HG02623 (cell line): ENCODE measurements around the gene VEGFB.

ENCODE experiments used
- ATAC-seq: cut with Tn5 transposase; IDR thresholded peaks from one replicate; pipeline ENCODE4 v1.9.1; 2021; ENCODE audit warnings: moderate library complexity; ENCODE audit not compliant: unreplicated experiment

VEGFB gene

DNA sequence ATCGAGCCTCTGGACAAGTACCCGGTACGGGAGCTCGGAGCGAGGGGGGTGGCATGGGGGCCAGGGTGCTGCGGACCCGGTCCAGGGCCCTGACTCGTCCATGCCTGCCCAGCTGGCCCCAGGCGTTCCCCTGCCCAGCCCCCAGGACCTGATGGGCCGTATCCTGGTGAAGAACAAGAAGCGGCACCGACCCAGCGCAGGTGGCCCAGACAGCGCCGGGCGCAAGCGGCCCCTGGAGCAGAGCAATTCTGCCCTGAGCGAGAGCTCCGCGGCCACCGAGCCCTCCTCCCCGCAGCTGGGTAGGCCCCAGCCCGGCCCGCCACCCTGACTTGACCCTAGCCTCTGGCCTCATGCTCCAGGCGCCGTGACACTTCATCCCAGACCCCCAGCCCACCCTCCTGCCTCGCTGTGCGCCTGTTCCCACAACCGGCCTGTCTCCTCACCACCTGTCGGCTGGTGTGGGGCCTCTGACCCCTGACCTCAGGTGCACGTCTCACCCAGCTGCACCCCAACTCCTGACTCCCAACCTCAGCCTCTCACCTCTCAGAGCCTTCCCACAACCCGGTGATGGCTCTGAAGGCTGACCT lies 24.7 kb downstream of the VEGFB start:
- no peak for ATAC-seq

DNA sequence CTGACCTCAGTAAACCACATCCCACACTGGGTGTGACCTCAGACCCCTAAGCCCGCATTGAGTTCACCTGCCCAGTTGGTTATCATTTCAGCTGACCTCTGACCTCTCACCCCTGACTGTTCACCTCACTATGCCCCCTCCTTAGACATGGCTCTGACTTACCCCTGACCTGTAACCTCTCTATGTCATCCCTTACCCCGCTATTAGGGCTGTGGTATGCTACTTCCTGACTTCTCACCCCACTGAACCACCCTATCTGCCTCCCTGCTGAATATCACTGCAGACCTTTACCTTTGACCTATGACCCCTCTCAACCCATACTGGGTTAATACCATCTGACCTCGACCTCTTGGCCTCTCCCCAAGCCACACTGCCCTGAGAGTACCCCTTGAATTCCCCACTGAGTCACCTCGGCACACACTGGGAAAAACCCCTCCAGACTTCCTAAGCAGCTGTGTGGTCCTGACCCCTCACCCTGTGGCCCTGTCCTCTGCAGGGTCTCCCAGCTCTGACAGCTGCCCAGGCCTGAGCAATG lies 25.2 kb downstream of the VEGFB start:
- ATAC-seq: no peak

DNA sequence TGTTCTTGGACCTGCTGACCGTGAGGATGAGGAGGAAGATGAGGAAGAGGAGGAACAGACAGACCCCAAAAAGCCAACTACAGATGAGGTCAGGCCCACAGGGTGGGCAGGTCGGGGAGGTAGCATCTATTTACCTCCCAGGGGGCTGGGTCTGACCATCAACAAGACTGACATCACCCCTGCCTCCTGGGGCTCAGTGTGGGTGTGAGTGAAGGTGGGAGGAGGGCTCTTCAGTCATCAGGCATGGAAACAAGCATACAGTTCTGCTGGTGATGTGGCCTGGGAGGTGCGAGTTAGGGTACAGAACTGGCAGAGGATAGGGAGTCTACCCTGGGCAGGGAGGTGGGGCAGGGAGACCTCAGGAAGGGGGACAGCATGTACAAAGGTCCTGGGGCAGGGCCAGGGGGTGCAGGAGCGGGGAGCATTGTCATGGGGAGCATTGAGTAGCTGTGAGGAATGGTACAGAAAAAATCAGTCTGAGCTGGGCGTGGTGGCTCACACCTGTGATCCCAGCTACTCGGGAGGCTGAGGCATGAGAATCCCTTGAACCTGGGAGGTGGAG lies 25.8 kb downstream of the VEGFB start:
- ATAC-seq: no peak

DNA sequence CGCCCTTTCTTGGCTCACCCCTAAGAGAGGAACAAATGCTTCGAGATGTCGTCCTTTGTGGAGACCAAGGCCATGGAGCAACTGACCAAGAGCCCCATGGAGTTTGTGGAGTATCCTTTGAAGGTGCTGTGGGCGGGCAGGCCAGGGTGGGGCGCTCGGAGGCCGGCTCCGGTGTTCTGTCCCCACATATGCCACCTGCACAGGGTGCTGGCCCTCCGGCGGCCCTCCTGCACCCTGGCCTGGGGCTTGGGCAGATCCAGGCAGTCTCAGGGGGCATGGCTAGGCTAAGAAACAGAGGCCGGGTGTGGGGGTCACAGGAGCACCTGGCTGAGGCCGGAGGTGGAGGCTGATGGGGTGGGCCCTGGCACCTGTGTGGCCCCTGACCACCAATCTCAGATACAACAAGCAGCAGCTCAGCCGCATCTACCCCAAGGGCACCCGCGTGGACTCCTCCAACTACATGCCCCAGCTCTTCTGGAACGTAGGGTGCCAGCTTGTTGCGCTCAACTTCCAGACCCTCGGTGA lies 27.2 kb downstream of the VEGFB start:
- ATAC-seq: no peak

DNA sequence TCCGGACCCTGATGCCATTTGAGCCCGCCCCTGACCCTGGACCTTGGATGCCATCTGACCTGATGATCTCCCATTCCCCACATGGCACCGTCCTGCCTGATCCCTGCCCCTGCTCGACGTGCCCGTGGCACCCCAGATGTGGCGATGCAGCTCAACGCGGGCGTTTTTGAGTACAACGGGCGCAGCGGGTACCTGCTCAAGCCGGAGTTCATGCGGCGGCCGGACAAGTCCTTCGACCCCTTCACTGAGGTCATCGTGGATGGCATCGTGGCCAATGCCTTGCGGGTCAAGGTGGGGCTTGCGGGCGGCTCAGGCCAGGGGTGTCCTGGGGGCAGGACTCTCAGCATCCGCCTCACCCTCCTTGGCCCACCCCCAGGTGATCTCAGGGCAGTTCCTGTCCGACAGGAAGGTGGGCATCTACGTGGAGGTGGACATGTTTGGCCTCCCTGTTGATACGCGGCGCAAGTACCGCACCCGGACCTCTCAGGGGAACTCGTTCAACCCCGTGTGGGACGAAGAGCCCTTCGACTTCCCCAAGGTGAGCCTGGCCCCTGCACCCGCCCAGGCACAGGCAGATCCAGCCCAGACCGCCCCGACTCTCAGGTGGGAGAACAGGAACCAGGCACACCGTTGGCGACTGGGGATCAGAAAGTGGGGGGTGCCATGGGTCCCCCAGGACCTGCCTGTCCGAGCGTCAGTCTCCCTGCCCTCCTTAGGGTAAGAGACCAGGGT lies 28.1 kb downstream of the VEGFB start:
- no peak for ATAC-seq

DNA sequence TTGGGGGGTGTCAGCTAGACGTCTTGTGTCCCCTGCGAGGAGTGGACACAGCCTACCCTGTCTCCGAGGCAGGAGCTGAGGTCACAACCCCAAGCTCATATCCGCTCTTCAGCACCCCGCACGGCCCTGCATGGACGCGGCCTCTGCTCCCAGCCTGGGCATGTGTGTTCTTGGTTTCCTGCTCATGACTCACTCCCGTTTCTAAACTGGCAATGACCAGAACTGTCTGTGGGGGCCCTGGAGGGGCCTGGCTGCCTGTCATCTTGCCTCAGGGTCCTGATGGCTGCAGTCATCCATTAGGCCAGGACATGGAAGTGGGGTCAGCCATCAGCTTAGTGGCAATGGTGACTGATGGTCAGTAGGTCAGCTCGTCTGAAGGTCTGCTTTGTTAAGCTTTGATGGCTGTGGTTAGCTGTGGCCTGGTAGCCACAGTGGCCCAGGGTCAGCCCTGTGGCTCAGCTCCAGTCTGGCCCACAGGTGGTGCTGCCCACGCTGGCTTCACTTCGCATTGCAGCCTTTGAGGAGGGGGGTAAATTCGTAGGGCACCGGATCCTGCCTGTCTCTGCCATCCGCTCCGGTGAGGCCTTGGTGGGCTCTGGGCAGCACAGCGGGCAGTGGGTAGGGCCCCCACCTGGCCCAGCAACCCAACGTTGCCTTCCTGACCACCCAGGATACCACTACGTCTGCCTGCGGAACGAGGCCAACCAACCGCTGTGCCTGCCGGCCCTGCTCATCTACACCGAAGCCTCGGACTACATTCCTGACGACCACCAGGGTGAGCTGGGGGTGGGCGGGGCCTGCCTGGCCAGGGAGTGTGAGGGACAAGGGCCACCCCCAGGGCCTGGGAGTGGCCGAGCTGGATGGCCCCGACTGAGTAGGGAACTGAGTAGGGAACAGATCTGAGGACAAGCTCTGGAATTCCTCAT lies 28.9 kb downstream of the VEGFB start:
- no peak for ATAC-seq

DNA sequence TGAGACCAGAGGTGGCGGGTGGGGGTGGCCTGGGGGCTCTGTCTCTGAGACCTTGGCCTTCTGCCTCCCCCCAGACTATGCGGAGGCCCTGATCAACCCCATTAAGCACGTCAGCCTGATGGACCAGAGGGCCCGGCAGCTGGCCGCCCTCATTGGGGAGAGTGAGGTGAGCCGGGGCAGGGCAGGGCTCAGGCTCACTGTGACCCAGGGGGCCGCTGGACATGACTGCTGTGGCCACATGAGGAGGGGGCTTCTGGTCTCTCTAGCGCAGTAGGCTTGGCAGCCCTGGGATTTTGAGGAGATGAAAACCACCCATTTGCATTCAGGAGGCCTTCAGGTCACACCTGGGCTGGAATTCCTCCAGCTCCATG lies 29.5 kb downstream of the VEGFB start:
- no peak for ATAC-seq

DNA sequence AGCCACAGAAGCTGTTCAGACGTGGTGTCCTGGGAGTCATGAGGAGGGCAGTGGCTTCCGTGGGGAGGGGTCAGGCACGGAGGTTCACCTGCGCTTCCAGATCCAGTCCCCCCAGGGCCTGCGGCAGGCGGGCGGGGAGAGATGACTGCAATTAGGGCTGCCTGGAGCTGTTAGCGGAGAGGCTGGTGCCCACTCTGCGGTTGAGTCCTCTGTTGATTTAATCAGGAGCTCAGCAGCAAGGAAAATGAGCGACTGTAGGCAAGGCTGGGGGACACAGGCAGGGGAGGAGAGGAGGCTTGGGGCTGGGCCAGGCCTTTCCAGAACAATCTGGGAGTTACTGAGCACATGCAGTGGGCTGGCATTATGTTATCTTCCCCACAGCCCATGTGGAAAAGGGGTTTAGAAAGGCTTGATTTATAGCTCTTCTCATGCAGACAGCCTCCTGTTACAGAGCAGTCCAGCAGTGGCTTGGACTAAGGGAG lies 30.0 kb downstream of the VEGFB start:
- ATAC-seq: no peak

DNA sequence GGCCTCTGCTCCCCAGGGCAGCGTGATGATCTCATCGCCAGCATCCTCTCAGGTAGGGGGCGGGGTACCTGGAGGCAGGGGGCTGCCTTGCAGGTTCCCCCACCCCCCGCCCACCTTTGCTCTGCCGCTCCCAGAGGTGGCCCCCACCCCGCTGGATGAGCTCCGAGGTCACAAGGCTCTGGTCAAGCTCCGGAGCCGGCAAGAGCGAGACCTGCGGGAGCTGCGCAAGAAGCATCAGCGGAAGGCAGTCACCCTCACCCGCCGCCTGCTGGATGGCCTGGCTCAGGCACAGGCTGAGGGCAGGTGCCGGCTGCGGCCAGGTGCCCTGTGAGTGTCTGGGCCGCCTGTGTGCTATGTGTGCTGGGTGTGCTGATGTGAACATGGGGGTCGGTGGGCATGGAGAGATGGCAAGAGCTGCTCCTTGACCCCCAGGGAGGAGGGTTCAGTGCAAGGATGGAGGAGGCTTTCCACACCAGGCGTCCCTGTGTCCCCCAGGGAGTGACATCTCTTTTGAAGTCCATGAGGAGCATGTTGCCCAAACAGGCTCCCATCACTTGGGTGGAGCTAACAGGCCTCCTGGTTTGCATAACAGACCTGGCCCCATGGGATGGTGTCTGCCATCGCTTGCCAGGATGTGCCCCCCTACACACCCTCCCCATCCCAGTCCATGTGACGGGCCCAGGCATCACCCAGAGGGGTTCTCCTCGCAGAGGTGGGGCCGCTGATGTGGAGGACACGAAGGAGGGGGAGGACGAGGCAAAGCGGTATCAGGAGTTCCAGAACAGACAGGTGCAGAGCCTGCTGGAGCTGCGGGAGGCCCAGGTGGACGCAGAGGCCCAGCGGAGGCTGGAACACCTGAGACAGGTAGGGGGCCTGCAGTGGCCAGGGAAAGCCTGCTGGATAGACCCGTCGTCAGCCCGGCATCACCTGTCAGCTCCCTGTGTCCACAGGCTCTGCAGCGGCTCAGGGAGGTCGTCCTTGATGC lies 31.1 kb downstream of the VEGFB start:
- no peak for ATAC-seq

DNA sequence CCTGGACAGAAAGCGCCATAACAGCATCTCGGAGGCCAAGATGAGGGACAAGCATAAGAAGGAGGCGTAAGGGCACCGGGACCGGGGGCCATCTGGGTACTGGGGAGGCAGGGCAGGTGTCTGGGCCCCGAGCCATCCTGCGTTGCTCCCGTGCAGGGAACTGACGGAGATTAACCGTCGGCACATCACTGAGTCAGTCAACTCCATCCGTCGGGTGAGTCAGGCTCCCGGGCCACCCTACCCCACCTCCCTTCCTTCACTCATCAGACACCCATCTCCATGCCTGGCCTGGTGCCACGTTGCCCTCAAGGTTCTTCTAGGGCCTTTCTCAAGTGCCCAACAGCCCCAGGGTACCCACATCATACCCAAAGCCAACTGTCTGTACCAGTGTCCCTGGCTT lies 32.0 kb downstream of the VEGFB start:
- ATAC-seq: no peak

DNA sequence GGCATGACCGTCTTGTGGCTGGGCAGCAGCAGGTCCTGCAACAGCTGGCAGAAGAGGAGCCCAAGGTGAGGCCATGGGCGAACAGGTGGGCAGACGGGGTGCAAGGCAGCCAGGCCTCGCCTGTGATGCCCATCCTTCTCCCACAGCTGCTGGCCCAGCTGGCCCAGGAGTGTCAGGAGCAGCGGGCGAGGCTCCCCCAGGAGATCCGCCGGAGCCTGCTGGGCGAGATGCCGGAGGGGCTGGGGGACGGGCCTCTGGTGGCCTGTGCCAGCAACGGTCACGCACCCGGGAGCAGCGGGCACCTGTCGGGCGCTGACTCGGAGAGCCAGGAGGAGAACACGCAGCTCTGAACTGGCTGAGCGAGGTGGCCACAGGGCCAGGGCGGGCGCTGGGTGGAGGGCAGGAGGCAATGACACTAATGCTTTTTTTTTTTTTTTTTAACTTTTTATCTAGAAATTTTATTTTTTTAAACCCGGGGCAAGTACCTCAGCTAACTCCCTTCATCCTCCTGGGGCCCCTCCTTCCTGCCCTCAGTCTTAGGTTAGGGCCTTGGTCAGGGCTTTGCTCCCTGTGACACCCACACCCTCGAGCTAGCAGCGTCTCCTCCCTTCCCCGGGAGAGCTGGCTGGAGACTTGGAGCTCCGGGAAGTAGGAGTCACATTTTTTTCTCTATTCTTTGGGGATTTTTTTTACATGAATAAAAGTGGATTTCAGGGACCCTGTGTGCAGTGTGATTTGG lies 33.0 kb downstream of the VEGFB start:
- ATAC-seq: no peak

DNA sequence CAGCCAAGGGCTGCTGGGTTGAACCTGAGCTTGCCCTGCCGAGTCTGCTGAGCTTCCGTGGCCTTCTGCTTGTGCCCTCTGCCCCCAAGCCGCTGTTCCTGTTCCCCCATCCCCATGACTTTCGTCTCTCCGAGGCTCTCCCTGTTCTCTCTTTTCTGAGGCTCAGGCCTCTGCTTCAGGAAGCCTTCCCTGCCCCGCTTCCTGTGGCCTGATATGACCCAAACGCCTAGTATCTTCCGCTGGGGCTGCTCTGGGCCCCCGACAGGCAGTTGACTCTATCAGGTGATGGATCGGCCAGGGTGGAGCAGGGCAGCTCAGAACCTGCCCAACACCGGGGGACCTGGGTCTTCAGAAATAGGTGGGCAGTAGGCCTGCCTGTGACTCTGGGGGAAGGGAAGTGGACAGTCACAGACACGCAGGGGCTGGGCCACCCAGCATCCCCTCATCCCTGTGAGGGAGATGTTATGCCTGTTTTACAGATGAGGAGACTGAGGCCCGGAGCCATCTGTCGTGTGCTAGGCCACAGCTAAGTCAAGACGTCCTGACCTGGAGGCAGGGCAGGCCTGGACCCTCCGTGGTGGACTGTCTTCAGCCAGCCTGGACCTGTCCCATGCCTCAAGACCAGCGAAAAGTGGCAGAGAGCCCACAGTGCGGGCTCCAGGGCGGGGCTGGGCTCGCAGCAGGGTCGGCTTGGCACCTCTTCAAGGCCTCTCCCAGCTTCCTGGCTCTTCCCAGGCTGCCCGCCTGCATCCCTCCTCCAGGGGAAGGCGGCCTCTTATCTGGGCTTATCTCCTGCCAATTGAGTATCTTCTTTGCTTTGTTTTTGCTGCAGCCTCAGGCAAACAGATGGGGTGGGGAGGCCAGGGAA lies 33.9 kb downstream of the VEGFB start:
- no peak for ATAC-seq

DNA sequence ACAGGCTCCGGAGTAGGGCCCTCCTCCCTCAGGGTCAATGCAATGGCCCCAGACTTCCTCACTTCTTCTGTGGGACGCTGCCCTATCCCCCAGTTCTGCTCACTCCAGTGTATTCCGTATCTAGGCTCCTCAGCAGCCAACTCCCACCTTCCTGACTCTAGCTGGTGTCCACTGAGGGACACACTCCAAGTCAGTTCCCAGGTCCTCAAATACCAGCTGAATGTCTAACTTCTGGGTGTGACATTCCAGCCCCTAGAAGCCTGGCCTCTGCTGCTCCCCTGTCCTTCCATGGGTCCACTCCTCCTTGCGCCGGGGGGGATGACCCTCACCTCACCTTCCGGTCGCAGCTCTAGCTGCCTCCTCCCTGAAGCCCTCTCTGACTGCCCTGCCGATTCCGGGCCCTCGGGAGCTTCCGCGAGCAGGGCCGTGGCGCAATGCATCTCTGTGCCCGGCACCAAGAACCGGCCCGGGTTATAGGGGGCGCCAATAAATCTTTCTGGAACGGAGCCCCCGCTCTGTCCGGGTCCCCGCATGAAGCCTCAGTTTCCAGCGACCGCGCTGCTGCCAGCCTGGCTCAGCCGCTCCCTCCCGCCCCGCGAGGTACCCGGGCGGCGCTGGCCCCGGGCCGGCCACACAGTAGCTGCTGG lies 34.6 kb downstream of the VEGFB start:
- ATAC-seq: peak; percentile 3

DNA sequence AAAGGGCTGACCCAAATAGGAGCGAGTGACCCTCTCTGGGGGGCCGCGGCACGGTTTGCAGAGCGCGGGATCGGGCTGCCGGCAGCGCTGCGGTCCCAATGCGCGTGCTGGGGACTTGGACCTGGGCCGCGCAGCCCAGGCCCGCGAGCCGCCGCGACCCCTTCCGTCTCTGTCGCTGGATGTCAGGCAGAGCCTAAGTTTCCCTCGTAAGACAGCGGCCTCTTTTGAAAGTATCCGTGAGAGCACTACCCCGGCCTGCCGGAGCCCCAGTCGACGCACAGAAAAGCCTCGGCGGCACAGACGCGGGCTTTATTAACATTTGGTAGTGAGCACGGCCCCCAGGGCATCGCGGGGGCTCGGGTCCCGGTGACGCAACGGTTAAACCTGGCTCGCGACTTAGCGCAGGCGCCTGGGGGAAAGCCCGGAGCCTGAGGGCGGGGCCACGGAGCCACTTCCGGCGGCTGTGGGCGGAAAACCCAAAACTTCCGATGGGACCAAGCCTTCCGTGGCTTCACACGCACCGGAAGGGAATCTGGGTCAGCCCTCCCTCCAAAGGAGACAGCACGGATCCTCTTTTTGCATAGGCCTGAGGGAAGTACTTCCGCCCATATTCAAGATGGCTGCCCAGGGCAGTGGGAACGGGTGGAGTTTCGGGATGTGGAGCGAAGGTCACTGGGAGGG lies 35.3 kb downstream of the VEGFB start:
- peak; percentile 63 for ATAC-seq

DNA sequence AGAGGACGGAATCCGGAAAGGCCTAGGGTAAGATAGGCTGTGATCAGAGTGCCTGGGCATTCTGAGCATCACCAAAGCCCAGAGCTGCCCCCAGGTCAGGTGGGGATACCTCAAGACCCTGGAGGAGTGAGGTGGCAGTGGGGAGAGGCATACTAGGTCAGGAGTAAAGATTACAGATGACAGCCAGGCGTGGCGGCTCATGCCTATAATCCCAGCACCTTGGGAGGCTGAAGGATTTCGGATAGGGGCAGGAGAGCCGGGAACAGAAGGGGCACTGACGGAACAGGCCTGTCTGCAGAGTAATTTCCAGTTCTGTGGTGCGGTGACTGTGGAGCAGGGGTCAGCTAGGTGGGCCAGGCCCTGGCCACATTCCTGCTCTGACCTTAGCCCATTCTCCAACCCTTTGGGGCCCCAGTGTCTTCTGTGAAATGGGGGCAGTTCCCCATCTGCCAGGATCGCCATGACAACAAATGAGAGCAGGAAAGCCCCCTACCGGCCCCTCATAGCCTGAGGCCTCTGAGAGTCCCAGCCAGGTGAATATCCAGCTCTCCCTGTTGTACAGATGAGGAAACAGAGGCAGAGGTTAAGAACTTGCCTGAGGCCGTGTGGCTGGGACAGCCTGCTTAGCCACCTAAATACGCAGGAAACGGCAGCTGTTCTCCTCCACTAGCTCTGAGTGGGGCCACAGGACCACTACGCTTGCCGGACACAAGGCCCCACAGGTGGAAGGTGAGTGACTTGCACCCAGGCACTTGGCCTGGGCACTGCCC lies 40.8 kb downstream of the VEGFB start:
- no peak for ATAC-seq

DNA sequence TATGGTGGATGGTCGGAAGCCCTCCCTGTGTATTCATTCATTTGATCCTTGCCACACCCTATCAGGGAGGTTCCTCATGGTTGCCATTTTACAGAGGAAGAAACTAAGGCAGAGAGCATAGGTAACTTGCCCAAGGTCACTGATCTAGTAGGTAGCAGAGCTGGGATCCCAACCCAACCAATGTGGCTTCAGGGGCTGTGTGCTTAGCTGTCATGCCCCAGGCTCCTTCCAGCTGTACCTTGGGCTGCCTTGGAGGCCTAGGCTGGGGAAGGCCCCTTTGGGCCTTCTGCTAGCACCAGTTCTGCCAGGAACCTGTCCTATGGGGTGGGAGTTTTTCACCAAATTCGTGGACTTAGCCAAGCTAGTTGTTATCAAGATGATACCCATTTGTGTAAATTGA lies 41.5 kb downstream of the VEGFB start:
- ATAC-seq: no peak
